Tongue (tissue), 2 donors: ENCODE data around the gene BBS5. TPM values are rescaled to one million over a fixed set of nuclear protein-coding genes. Genes with fewer than 3 reads are reported as not detected.
A peak's percentile ranks its signal among the peaks of the same experiment; 100 is the strongest.
"Not testable (repeated sequence)": the region's sequence is repeated elsewhere in the genome, so short reads cannot be mapped to it uniquely, and the experiment has no call there.

Source experiments
- DNase-seq: peaks from one replicate; pipeline ENCODE4 v3.0.0-alpha.2; 2015
- total RNA-seq: library from RNA; depleted of rRNA; stranded (reverse); fragments of >200 nt; gene quantifications from one replicate; pipeline ENCODE4 v1.2.3, GENCODE V29; 2014

The BBS5 gene
- total RNA-seq, 1 donor from 2014 or later: 12.2 TPM

- no peak for DNase-seq
Observed at GRCh38 chr2:169486487-169486886, 7.2 kb downstream of the BBS5 start.

DNA sequence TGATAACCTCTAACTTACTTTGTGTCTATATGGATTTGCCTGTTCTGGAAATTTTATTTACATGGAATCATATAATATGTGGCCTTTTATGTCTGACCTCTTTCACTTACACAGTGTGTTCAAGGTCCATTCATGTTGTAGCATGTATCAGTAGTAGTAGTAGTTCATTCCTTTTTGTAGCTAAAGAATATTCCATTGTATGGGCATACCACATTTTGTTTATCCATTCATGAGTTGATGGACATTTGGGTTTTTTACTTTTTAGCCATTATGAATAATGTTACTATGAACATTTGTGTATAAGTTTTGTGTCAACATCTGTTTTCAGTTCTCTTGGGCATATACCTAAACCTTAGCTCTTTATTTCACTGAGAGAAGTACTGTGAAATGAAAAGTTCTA is 11.5 kb downstream of the BBS5 start:
- DNase-seq: no peak

DNA sequence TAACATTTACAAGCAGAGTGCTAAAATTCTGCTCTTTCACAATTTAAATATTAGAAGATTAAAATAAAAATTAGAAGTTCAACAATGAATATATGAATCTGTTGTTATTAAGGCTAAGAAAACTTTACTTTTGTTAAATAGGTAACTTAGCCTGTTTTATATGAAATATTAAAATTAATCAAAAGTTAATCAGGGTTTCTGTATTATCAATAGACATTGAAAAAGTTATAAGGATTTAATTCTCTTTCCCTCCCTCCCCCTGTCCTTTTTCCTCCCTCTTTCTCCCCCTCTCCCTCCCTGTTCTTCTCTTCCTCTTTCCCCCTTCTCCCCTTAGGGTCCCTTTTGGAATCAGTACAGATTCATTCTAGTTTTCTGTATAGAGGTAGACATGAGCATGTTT is 12.1 kb downstream of the BBS5 start:
- DNase-seq: no peak

GRCh38 chr2:169493360-169493759 is 14.1 kb downstream of the BBS5 start:
- DNase-seq: no peak

DNA sequence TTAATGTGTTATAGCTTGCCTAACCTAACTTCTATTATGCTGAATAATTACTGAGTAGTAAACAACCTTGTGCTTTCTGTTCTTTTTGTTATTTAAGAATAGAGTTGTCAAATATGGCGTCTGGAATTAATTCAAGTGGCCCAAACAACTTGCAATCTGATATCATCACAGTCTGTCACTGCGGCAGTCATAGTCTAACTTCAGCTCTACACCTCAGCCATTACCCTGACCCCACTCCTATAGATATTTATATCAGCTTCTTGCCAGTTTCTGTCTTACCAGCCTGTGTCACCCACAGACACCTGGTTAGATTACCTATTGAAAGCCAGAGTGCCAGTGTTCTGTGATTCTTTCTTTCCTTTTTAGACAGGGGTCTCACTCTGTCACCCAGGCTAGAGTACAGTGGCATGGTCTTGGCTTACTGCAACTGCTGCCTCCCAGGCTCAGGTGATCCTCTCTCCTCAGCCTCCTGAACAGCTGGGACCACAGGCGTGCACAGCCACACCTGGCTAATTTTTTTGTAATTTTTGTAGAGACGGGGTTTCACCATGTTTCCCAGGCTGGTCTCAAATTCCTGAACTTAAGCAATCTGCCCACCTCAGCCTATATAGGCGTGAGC is 16.1 kb downstream of the BBS5 start:
- no peak for DNase-seq

GRCh38 chr2:169504651-169505050 is 25.4 kb downstream of the BBS5 start:
- DNase-seq: no peak

GRCh38 chr2:169507698-169508097 is 28.4 kb downstream of the BBS5 start:
- peak; percentile 89 for DNase-seq

- peak; percentile 95 for DNase-seq
Observed at GRCh38 chr2:169509298-169509885, 30.1 kb downstream of the BBS5 start, which contains the start of gene KLHL41. Gene KLHL41, plus strand, starts transcription at chr2:169509702. Its CDS starts 77 bp downstream, at chr2:169509779.

GRCh38 chr2:169509955-169510354 is 30.7 kb downstream of the BBS5 start:
- no peak for DNase-seq

- DNase-seq: no peak
Observed at GRCh38 chr2:169510496-169510895, 31.2 kb downstream of the BBS5 start.

DNA sequence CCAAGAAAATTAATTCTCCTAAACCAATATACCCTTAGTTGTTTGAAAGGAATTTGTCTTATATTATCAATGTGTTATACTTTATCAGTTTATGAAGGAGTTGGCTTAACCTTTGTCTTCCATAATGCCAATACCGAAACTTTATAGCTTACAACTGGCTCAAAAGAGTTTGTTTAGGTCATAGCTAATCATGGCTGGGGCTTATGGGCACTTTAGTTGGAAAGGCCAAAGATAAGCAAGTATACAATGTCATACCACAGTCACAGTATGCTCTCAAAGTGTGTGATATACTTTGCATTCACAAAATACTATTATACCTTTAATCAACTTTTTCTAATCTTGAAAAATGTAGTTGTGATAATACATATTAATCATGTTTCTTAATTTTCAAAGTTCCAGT is 32.5 kb downstream of the BBS5 start:
- peak; percentile 62 for DNase-seq

DNA sequence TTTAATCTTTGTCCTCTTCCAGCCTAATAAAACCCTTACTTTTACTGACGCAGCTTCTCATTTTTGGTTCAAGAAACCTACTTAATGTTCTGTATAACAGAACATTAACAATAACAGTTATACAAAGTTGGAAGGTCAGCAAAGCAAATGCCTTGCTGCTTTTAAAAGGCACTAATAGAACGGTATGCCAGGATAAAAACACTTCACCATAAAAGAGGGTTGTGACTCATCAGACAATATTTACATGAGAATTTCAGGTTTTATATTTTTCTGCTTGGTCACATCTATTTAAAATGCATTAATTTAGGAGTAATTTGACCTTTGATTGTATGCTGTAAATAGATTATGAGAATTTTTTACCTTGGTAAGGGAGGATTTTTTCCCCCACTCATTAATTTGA is 33.2 kb downstream of the BBS5 start:
- no peak for DNase-seq

- no peak for DNase-seq
Observed at GRCh38 chr2:169513094-169513493, 33.8 kb downstream of the BBS5 start.

DNA sequence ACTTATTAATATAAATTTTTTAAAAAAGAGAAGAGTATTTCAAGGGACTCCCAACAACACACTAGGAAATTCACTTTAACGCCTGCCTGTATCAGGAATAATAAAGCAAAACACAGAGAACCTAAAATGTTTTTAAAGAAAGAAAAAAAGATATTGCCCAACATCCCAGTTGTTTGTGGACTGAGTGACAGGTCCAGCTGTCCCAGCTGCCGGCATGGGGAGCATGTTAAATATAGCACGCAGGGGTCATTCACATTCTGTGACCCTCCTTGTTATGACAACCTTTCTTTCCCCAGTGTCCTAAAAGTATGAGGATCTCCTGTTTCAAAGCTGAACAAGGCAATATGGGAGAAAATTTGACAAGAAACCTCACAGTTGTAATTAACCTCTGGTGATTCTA is 34.6 kb downstream of the BBS5 start:
- peak; percentile 92 for DNase-seq

- not testable (repeated sequence) for DNase-seq
Observed at GRCh38 chr2:169514758-169515157, 35.5 kb downstream of the BBS5 start.

- DNase-seq: not testable (repeated sequence)
Observed at GRCh38 chr2:169516488-169516995, 37.2 kb downstream of the BBS5 start.

DNA sequence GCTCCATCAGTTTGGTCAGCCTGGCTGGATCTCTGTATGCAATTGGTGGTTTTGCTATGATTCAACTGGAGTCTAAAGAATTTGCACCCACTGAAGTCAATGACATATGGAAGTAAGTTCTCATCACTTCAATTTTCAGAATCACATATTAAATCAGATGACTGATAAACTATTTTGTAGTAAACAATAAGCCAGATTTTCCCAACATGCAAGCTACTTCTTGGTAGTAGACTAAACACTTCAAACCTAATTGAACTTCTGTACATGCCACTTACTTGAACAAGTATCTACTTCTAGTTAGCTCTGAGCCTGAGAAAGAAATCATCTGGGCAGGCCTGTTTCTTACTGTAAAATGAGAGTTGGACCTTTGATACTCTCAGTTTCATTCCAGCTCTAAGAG is 41.6 kb downstream of the BBS5 start:
- DNase-seq: no peak

- DNase-seq: no peak
Observed at GRCh38 chr2:169523681-169524080, 44.4 kb downstream of the BBS5 start.

DNA sequence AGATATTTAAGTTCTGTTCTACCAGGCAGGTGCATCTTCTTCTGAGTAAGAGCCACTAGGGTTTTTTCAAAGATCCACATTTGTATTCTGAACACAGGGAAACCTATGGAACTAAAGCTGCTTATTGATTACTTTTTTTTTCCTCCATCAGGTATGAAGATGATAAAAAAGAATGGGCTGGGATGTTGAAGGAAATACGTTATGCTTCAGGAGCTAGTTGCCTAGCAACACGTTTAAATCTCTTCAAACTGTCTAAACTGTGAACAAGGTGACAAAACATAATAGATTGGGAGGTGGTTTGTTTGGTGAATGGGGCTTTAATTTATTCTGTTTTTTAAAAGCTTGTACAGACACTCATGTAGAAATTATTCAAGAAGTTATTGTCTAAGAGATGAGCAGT is 46.1 kb downstream of the BBS5 start:
- no peak for DNase-seq

DNA sequence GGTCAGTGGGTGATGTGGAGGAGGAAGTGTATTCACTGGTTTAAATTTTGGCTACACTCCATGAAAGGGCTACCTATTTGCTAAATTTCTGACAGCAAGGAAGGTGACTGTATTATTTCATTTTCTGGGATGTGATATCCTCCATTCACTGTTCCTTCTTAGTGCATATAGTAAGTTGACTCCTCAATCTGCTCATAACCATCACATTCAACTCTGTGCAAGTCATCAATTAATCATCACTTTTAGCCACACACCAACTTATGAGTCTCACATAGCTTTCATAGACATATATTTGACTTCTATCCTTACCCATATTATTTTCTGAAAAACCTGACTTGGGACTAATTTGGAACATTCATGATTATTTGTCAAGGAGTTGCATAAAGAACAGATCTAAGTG is 47.2 kb downstream of the BBS5 start:
- no peak for DNase-seq

DNA sequence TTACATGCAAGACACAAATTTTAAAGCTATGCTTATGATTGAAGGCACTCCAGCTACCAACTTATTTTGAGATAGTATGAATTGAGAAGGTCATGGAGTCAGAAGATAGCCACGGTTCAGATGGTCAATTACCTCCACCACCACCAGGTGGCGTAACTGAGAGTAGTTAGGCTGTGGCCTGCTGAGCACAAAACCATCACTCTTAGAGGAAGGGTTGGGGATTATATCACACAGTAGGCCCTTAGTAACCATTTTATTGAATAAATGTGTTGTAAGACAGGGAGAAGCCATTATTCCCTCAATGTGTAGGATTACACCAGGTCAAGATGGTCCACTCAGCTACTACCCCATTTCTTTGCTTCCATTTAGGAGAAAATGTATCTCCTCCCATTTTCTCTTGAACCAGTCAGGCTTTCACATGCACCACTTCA is 49.0 kb downstream of the BBS5 start:
- peak; percentile 78 for DNase-seq

DNA sequence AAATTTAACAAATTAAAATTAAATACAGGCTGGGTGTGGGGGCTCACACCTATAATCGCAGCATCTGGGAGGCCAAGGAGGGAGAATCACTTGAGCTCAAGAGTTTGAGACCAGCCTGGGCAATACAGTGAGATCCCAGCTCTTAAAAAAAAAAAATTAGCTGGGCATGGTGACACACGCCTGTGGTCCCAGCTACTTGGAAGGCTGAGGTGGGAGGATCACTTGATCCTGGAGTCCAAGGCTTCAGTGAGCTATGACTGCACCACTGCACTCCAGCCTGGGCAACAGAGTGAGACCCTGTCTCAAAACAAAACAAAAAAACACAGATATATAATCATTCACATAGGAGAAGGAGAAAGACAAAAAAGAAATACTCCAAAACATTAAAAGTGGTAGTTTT is 60.2 kb downstream of the BBS5 start:
- not testable (repeated sequence) for DNase-seq

DNA sequence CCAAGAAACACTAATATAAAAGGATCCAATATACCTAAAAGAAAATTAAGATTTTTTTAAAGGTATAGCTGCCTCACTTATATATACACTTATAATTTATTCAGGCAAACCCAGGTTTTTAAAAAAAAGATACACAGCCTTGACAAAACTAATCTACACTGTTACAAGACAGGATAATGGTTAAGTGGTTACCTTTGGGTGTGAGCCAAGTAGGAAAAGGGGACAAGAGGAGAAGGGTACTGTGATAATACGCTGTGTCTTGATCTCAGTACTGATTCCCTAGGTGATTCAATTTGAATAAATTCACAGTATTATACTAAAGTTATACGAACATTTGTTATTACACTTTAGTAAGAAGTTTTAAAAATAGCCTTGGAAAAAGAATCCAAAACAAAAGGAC is 60.9 kb downstream of the BBS5 start:
- no peak for DNase-seq

DNA sequence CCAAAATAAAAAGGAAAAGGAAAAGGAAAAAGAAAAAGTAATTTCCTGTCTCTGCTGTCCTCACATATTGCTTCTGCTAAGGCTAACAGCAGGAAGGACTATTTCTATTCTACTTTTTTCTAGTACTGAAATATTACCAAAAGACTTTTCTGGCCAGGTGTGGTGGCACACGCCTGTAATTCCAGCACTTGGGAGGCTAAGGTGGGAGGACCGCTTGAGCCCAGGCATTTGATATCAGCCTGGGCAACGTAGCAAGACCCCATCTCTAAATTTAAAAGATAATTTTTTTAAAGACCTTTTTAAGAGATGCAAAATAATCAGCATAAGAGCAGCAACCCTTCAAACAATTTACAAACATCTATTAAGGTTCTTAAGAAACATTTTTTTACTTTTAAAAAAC is 63.1 kb downstream of the BBS5 start:
- DNase-seq: no peak
